HAP-1 (cell line): Measurements from ENCODE around the gene EEFSEC.

Experiments used
- DNase-seq, 2 experiments: peaks; one replicate each; pipeline ENCODE4 v3.0.0-alpha.2; 2016 to 2020; ENCODE audit warnings: low spot score in 2 of 2
- H3K27me3 ChIP-seq: fragments of 250-450 bp; sonication (Bioruptor Pico); 2 replicates; pipeline ENCODE4 v1.5.1; 2020; ENCODE audit warnings: low read depth, mild to moderate bottlenecking, moderate library complexity
- H3K36me3 ChIP-seq: fragments of 250-450 bp; sonication (Bioruptor Pico); replicated peaks from 2 replicates; pipeline ENCODE4 v1.5.1; 2020; ENCODE audit warnings: mild to moderate bottlenecking
- H3K4me1 ChIP-seq: fragments of 250-450 bp; sonication (Bioruptor Pico); 2 replicates; pipeline ENCODE4 v1.5.1; 2020; ENCODE audit warnings: mild to moderate bottlenecking
- H3K4me3 ChIP-seq: fragments of 250-450 bp; sonication (Bioruptor Pico); 2 replicates; pipeline ENCODE4 v1.5.1; 2020; ENCODE audit warnings: mild to moderate bottlenecking, moderate library complexity
- H3K9me3 ChIP-seq: fragments of 250-450 bp; sonication (Bioruptor Pico); 2 replicates; pipeline ENCODE4 v1.5.1; 2020; ENCODE audit warnings: mild to moderate bottlenecking, moderate library complexity
- in situ Hi-C: fragments of 300-500 bp; cut with MboI; formaldehyde crosslinking; loops from 3 replicates; pipeline ENCODE4 v1.14.3; 2020; ENCODE audit warnings: low sequenced_read_pairs, inconsistent platforms, mixed read lengths

The EEFSEC gene

GRCh38 chr3:128343287-128344051, 190.2 kb downstream of the EEFSEC start:
- no peaks in the 10 kb centered on the region for H3K4me1 ChIP-seq
- no peaks in the 10 kb centered on the region for H3K36me3 ChIP-seq
- in situ Hi-C loops: no loop called here
- no peaks in the 10 kb centered on the region for H3K27me3 ChIP-seq
- H3K9me3 ChIP-seq: no peaks in the 10 kb centered on the region
- no peak for DNase-seq
- no peak overlapping the region for H3K4me3 ChIP-seq

- no peak for DNase-seq
- Histone ChIP-seq H3K4me3 (no peak overlapping the region), H3K9me3 (no peaks in the 10 kb centered on the region), H3K36me3 (no peaks in the 10 kb centered on the region), H3K27me3 (no peaks in the 10 kb centered on the region), H3K4me1 (no peaks in the 10 kb centered on the region)
- in situ Hi-C loops: no loop called here
These were observed 190.9 kb downstream of the EEFSEC start for GRCh38 chr3:128344052-128344735.

- no peaks in the 10 kb centered on the region for H3K9me3 ChIP-seq
- DNase-seq: no peak
- H3K27me3 ChIP-seq: no peaks in the 10 kb centered on the region
- H3K4me3 ChIP-seq: no peak overlapping the region
- no peaks in the 10 kb centered on the region for H3K4me1 ChIP-seq
- in situ Hi-C loops: no loop called here
- H3K36me3 ChIP-seq: no peaks in the 10 kb centered on the region
These were observed 191.9 kb downstream of the EEFSEC start for GRCh38 chr3:128345196-128345595.

GRCh38 chr3:128346562-128346961, 193.3 kb downstream of the EEFSEC start:
- H3K9me3 ChIP-seq: no peaks in the 10 kb centered on the region
- H3K36me3 ChIP-seq: no peaks in the 10 kb centered on the region
- H3K4me1 ChIP-seq: no peaks in the 10 kb centered on the region
- DNase-seq: no peak
- no peak overlapping the region for H3K4me3 ChIP-seq
- H3K27me3 ChIP-seq: no peaks in the 10 kb centered on the region
- in situ Hi-C loops: no loop called here

- in situ Hi-C loops: no loop called here
- no peaks in the 10 kb centered on the region for H3K27me3 ChIP-seq
- peaks cover 2% of the 10 kb centered on the region; the same call in 1 of the 2 replicates for H3K36me3 ChIP-seq
- H3K9me3 ChIP-seq: no peaks in the 10 kb centered on the region
- no peaks in the 10 kb centered on the region for H3K4me1 ChIP-seq
- no peak for DNase-seq
- H3K4me3 ChIP-seq: no peak overlapping the region
These were observed 194.0 kb downstream of the EEFSEC start for GRCh38 chr3:128347282-128347681.

GRCh38 chr3:128348075-128348474, 194.8 kb downstream of the EEFSEC start:
- in situ Hi-C loops: no loop called here
- no peaks in the 10 kb centered on the region for H3K9me3 ChIP-seq
- no peak for DNase-seq
- H3K27me3 ChIP-seq: no peaks in the 10 kb centered on the region
- H3K4me1 ChIP-seq: no peaks in the 10 kb centered on the region
- H3K36me3 ChIP-seq: peaks cover 2% of the 10 kb centered on the region; the same call in 1 of the 2 replicates
- H3K4me3 ChIP-seq: no peak overlapping the region

- Histone ChIP-seq H3K4me1 (no peaks in the 10 kb centered on the region), H3K36me3 (peaks cover 2% of the 10 kb centered on the region; the same call in 1 of the 2 replicates), H3K9me3 (no peaks in the 10 kb centered on the region), H3K27me3 (no peaks in the 10 kb centered on the region), H3K4me3 (no peak overlapping the region)
- DNase-seq: no peak
- in situ Hi-C loops: no loop called here
These were observed 195.7 kb downstream of the EEFSEC start for GRCh38 chr3:128348805-128349531.

- DNase-seq: no peak
- no peaks in the 10 kb centered on the region for H3K9me3 ChIP-seq
- H3K4me1 ChIP-seq: no peaks in the 10 kb centered on the region
- H3K27me3 ChIP-seq: no peaks in the 10 kb centered on the region
- in situ Hi-C loops: no loop called here
- H3K4me3 ChIP-seq: no peak overlapping the region
- peaks cover 2% of the 10 kb centered on the region; the same call in 1 of the 2 replicates for H3K36me3 ChIP-seq
These were observed 196.8 kb downstream of the EEFSEC start for GRCh38 chr3:128349963-128350599.

GRCh38 chr3:128351546-128351945, 198.3 kb downstream of the EEFSEC start:
- Histone ChIP-seq H3K36me3 (peaks cover 2% of the 10 kb centered on the region; the same call in 1 of the 2 replicates), H3K4me3 (no peak overlapping the region), H3K4me1 (no peaks in the 10 kb centered on the region), H3K27me3 (no peaks in the 10 kb centered on the region), H3K9me3 (no peaks in the 10 kb centered on the region)
- in situ Hi-C loops: no loop called here
- no peak for DNase-seq

- Histone ChIP-seq H3K9me3 (no peaks in the 10 kb centered on the region), H3K36me3 (peaks cover 2% of the 10 kb centered on the region; the same call in 1 of the 2 replicates), H3K4me1 (no peaks in the 10 kb centered on the region), H3K27me3 (no peaks in the 10 kb centered on the region), H3K4me3 (no peak overlapping the region)
- in situ Hi-C loops: no loop called here
- no peak for DNase-seq
These were observed 199.0 kb downstream of the EEFSEC start for GRCh38 chr3:128352326-128352725.

- in situ Hi-C loops: no loop called here
- Histone ChIP-seq H3K4me1 (no peaks in the 10 kb centered on the region), H3K9me3 (no peaks in the 10 kb centered on the region), H3K4me3 (no peak overlapping the region), H3K27me3 (no peaks in the 10 kb centered on the region), H3K36me3 (peaks cover 2% of the 10 kb centered on the region; the same call in 1 of the 2 replicates)
- no peak for DNase-seq
These were observed 200.2 kb downstream of the EEFSEC start for GRCh38 chr3:128353361-128353965.

GRCh38 chr3:128353991-128354687, 200.9 kb downstream of the EEFSEC start:
- in situ Hi-C loops: no loop called here
- Histone ChIP-seq H3K36me3 (peaks cover 2% of the 10 kb centered on the region; the same call in 1 of the 2 replicates), H3K4me1 (no peaks in the 10 kb centered on the region), H3K27me3 (no peaks in the 10 kb centered on the region), H3K9me3 (no peaks in the 10 kb centered on the region), H3K4me3 (no peak overlapping the region)
- no peak for DNase-seq
